HG02885 (cell line): Measurements from ENCODE around the gene C1QTNF9.
A peak's percentile ranks its signal among the peaks of the same experiment; 100 is the strongest.
"Not testable (repeated sequence)": the region's sequence is repeated elsewhere in the genome, so short reads cannot be mapped to it uniquely, and the experiment has no call there.

Experiments used
- ATAC-seq: cut with Tn5 transposase; IDR thresholded peaks from one replicate; pipeline ENCODE4 v1.9.1; 2021; ENCODE audit warnings: mild to moderate bottlenecking; ENCODE audit not compliant: unreplicated experiment, poor library complexity

The C1QTNF9 gene

GRCh38 chr13:24319641-24320040 lies 10.3 kb downstream of the C1QTNF9 start:
- not testable (repeated sequence) for ATAC-seq

DNA sequence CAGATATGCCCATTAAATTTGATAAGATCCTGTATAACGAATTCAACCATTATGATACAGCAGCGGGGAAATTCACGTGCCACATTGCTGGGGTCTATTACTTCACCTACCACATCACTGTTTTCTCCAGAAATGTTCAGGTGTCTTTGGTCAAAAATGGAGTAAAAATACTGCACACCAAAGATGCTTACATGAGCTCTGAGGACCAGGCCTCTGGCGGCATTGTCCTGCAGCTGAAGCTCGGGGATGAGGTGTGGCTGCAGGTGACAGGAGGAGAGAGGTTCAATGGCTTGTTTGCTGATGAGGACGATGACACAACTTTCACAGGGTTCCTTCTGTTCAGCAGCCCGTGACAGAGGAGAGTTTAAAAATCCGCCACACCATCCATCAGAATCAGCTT lies 12.0 kb downstream of the C1QTNF9 start:
- not testable (repeated sequence) for ATAC-seq

DNA sequence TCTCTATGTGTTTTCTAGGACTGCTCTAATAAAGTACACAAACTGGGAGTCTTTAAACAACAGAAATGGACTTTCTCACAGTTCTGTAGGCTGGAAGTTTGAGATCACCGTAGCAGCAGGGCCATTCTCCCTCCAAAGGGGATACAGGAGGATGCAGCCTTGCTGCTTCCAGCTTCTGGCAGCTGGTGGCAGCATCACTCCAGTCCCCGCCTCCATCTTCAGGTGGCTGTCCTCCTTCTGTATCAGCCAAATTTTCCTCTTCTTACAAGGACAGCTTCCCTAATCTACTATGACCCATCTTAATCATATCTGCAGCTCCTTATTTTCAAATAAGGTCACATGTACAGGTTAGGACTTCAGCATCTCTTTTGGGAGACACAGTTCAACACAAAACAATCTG lies 13.1 kb downstream of the C1QTNF9 start:
- ATAC-seq: peak; percentile 58

DNA sequence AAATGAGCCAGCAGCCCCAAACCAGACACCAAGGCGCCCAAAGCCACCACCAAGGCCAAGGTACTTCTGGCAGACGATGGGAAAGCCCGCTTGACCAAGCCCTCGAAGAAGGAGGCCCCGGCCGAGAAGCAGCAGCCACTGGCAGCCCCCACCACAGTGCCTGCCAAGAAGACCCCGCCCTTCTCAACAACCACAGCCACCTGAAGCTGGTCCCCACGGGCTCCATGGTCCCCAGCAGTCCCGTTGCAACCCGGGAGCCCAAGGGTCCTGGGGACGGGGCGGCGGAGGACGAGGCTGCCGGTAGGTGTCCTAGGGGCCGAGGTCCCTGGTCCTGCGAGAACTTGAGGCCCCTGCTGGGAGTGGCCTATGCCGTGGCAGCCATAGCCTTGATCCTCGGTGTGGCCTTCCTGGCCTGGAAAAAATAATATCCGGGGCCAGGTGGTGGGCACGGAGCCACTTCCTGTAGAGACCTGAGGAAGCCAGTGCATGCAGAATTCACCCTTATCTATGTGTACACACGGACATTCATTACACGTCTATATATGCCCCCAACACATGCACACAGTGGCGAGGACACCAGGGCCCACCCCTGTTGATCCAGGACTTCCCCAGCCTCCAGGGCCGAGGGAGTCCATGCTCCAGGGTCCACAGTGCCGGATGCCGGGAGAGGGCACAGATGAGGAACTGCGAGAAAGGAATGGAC lies 13.8 kb downstream of the C1QTNF9 start:
- no peak for ATAC-seq

DNA sequence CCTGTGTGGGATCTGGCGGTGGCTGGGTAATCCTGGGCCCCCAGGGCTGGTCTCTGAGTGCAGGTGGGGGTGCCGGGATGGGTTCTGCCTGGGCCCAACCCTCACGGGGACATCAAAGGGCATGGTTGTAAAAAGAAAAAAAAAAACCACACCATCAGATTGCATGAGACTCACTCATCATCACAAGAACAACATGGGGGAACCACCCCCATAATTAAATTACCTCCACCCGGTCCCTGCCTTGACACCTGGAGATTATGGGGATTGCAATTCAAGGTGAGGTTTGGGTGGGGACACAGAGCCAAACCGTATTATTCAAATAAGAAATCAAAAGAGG lies 14.3 kb downstream of the C1QTNF9 start:
- no peak for ATAC-seq

GRCh38 chr13:24327598-24327997 lies 18.2 kb downstream of the C1QTNF9 start:
- ATAC-seq: not testable (repeated sequence)

DNA sequence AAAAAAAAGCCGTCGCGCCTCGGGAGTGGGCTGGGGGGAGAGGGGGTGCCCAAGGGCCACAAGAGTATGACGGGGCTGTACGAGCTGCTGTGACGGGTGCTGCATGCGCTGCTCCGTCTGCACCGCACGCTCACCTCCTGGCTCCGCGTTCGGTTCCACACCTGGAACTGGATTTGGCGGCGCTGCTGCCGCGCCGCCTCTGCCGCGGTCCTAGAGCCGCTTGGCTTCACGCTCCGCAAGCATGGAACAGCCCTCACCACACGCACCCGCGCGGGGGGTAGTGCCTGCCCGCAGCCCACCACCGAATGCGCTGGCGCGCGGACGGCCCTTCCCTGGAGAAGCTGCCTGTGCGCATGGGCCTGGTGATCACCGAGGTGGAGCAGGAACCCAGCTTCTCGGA lies 18.8 kb downstream of the C1QTNF9 start:
- ATAC-seq: no peak

DNA sequence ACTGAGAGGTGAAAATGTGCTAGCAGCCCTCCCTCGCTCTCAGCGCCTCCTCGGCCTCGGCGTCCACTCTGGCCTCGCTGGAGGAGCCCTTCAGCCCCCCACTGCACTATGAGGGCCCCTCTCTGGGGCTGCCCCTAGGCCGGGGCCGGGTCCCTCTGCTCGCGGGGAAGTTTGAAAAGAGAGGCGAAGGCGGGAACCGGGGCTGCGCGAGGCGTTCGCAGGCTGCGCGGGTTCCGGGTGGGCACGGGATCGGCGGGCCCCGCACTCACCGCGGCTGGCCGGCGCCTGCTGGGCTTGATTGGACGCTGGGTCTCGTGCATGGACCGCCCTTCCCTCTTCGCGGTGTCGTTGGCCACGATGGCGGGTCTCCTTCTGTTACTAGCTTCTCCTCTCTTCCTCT lies 29.3 kb downstream of the C1QTNF9 start:
- ATAC-seq: no peak

DNA sequence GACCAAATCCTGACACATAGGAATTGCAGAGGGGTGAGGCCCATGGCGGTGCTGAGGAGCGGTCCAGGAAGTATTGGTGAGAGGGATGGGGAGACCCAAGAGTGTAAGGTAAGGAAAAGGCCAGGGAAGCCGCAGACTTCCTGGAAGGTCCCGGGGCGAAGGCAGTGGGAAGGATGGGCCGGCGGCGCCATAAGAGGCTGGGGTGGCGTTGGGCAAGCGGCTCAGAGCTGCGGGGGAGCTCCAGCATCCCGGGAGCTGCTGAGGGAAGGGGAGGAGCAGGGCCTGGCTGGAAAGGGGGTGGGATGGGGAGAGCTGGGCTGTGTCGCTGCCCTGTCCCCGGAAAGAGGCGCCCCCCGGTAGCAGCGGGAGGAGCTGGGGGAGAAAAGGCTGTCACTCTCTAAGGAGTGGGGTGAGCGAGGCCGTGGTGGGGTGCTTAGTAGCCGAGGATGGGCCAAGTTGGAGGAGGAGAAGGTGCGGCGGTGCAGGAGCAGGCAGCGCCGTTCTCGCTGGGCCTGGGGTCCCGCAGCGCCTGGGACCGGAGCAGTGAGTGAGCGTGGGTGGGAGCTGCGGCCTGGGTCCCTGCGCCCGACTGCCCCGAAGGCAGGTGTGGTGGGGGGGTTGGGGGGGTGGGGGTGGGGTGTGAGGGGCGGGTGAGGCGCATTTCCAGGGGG lies 30.7 kb downstream of the C1QTNF9 start:
- no peak for ATAC-seq

- ATAC-seq: no peak
Measured at GRCh38 chr13:24340608-24340955, 31.2 kb downstream of the C1QTNF9 start.

- no peak for ATAC-seq
Measured at GRCh38 chr13:24341439-24341838, 32.1 kb downstream of the C1QTNF9 start.

- ATAC-seq: no peak
Measured at GRCh38 chr13:24348385-24348784, 39.0 kb downstream of the C1QTNF9 start.

DNA sequence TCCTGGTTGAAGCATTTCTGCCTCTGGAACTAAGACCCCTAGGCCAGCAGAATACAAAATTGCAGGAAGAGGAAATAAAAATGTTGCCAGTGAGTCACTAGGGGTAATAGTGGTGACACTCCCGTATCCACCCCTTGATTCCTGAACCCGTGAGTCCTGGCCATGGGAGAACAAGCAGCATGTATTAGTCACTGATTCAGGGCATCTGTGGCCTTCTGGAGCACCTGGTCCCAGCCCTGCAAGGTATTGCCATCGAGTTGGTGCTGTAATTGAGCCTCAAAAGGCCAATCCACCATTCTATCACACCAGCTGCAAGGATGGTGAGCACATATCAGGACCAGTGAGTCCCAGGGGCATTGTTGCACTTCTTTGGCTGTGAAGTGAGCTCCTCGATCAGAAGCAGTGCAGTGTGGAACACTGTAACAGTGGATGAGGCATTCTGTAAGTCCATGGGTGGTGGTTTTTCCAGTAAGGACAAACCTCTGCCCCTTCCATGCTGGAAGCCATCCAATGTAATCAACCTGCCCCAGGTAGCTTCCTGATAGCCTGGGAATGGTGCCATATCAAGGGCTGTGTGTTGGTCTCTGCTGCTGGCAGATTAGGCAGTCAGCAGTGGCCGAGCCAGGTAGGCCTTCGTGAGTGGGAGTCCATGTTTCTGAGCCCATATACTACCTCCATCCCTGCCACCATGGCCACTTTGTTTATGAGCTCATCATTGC lies 39.6 kb downstream of the C1QTNF9 start:
- no peak for ATAC-seq

- ATAC-seq: not testable (repeated sequence)
Measured at GRCh38 chr13:24349778-24350664, 40.6 kb downstream of the C1QTNF9 start.

DNA sequence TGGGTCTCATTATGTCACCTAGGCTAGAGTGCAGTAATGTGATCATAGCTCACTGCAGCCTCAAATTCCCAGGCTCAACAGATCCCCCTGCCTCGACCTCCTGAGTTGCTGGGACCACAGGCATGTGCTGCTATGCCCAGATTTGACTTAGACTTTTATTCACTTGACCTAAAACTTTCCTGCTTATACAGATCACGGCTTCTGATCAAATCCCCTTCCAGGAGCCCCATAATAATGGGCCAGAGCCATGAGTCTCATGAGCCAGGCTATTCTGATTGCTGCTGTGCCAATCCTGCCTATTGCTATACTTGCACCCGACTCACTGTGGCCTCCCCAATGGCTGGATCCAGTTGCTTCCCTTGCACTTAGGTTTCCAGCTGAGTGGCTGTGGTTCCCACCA lies 42.0 kb downstream of the C1QTNF9 start:
- no peak for ATAC-seq

GRCh38 chr13:24353736-24354135 lies 44.4 kb downstream of the C1QTNF9 start:
- ATAC-seq: no peak

DNA sequence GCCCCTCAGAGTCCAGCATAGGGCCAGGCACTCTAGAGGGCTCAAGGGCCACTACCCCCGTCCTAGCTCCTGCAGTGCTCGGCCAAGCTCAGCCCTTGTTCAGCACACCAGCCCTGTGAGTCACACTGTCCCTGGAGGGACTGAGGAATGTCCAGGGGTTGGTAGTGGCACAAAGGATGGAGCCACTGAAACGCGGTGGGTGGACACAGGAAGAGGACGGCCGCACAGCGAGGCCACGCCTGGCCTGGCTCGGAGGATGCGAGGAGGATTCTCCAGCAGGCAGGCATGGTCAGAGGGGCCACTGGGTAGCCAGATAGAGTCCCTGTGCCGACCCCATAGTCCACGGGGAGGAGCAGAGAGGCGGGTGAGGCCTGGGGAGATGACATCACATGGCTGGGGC lies 45.7 kb downstream of the C1QTNF9 start:
- ATAC-seq: no peak

DNA sequence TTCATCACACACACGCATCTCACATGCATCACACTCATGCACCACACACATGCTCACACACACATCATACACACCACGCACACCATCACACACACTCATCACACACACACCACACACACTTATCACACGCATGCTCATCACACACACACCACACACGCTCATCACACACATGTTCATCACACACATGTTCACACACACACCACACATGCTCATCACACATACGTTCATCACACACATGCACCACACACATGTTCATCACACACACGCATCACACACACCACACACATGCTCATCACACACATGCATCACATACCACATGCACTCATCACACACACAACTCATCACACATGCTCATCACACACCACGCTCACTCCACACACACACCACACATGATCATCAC lies 46.9 kb downstream of the C1QTNF9 start:
- no peak for ATAC-seq

- no peak for ATAC-seq
Measured at GRCh38 chr13:24356837-24357236, 47.5 kb downstream of the C1QTNF9 start.

- no peak for ATAC-seq
Measured at GRCh38 chr13:24357756-24358155, 48.4 kb downstream of the C1QTNF9 start.

- not testable (repeated sequence) for ATAC-seq
Measured at GRCh38 chr13:24358836-24359235, 49.5 kb downstream of the C1QTNF9 start.
